Activated CD4-positive, alpha-beta T cell treated with anti-CD3 and anti-CD28 coated beads, Interleukin-2, amount 50 U/mL, for 16 hours (primary cell): Measurements from ENCODE around the gene WDFY4.

Source experiments
- DNase-seq: peaks from one replicate; pipeline ENCODE4 v3.0.0-alpha.2; 2020

Gene WDFY4

GRCh38 chr10:48947690-48948469 lies 263.2 kb downstream of the WDFY4 start:
- no peak for DNase-seq

GRCh38 chr10:48948470-48949037 lies 263.9 kb downstream of the WDFY4 start:
- DNase-seq: no peak

GRCh38 chr10:48951707-48952106 lies 267.0 kb downstream of the WDFY4 start:
- no peak for DNase-seq

GRCh38 chr10:48957361-48958151 lies 272.9 kb downstream of the WDFY4 start:
- DNase-seq: no peak

- DNase-seq: no peak
These were observed 274.0 kb downstream of the WDFY4 start for GRCh38 chr10:48958598-48959190.

- no peak for DNase-seq
These were observed 279.4 kb downstream of the WDFY4 start for GRCh38 chr10:48964038-48964437.

- DNase-seq: no peak
These were observed 280.8 kb downstream of the WDFY4 start for GRCh38 chr10:48965460-48965859.

GRCh38 chr10:48968036-48968435 lies 283.4 kb downstream of the WDFY4 start:
- no peak for DNase-seq

- no peak for DNase-seq
These were observed 285.4 kb downstream of the WDFY4 start for GRCh38 chr10:48970046-48970445.

- no peak for DNase-seq
These were observed 286.0 kb downstream of the WDFY4 start for GRCh38 chr10:48970654-48971053.

- DNase-seq: no peak
These were observed 288.4 kb downstream of the WDFY4 start for GRCh38 chr10:48973065-48973464.

- no peak for DNase-seq
These were observed 290.0 kb downstream of the WDFY4 start for GRCh38 chr10:48974510-48975156.

GRCh38 chr10:48976196-48976595 lies 291.5 kb downstream of the WDFY4 start:
- DNase-seq: peak; percentile 16

- no peak for DNase-seq
These were observed 293.6 kb downstream of the WDFY4 start for GRCh38 chr10:48978318-48978717.

- peak; percentile 49 for DNase-seq
These were observed 296.7 kb downstream of the WDFY4 start for GRCh38 chr10:48981310-48981907.

- DNase-seq: no peak
These were observed 297.9 kb downstream of the WDFY4 start for GRCh38 chr10:48982584-48982983.

- DNase-seq: no peak
These were observed 299.1 kb downstream of the WDFY4 start for GRCh38 chr10:48983648-48984351.

GRCh38 chr10:48985621-48986158 lies 301.0 kb downstream of the WDFY4 start:
- no peak for DNase-seq

- no peak for DNase-seq
These were observed 305.6 kb downstream of the WDFY4 start for GRCh38 chr10:48990226-48990625.

- no peak for DNase-seq
These were observed 309.0 kb downstream of the WDFY4 start for GRCh38 chr10:48993627-48994026.

GRCh38 chr10:48996329-48996728 lies 311.7 kb downstream of the WDFY4 start:
- no peak for DNase-seq

- no peak for DNase-seq
These were observed 314.7 kb downstream of the WDFY4 start for GRCh38 chr10:48999346-48999745.
